Epithelial cell of proximal tubule (primary cell): Measurements from ENCODE around the gene NFKBIA. TPM values are rescaled to one million over a fixed set of nuclear protein-coding genes. Genes with fewer than 3 reads are reported as not detected.
"Not testable (repeated sequence)": the region's sequence is repeated elsewhere in the genome, so short reads cannot be mapped to it uniquely, and the experiment has no call there.

Source experiments
- DNase-seq: peaks from one replicate; pipeline ENCODE4 v3.0.0-alpha.2; 2011; ENCODE audit warnings: low read depth
- H3K4me3 ChIP-seq: 2 replicates; pipeline ENCODE4 v1.5.1; 2011; ENCODE audit warnings: low read depth, mild to moderate bottlenecking, low read length
- total RNA-seq: library from RNA; depleted of rRNA; stranded (reverse); fragments of >200 nt; gene quantifications from 2 replicates; pipeline ENCODE4 v1.2.3, GENCODE V29; 2015
- TF ChIP-seq, protein P1 (sequence below): conservative IDR thresholded peaks from 2 replicates; pipeline ENCODE4 v1.5.1; 2012; ENCODE audit warnings: low read depth, mild to moderate bottlenecking, low read length

NFKBIA gene
- total RNA-seq = 154 and 203 TPM in 2 replicates

DNA sequence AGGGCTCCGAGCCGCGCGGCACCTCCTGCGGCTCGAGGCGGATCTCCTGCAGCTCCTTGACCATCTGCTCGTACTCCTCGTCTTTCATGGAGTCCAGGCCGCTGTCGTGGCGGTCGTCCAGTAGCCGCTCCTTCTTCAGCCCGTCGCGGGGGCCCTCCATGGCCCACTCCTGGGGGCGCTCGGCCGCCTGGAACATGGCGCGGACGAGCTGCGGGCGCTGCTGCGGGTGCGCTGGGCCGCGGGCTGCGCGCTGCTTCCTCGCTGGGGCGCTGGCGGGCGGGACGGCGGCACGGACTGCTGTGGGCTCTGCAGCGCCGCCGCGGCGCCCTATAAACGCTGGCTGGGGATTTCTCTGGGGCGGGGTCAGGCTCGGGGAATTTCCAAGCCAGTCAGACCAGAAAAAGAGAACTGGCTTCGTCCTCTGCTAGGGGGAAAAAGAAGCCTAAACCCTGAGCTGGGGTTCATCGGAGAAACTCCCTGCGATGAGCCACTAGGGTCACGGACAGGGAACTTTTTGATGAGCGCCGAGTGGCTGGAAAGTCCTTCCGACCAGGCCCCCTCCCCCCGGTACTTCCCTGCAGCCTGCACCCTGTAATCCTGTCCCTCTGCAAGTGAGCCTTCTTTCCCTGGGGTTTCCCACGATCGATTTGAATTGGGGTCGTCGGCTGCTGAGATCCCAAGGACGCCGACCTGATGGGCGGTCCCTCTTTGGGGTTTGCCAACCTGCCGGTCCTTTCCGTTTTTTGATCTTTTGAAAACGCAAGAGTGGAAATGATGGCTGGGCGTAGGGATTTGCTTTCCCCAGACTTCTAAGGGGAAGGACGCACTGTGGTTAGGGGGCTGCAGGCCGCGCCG, at the start of gene NFKBIA:
NFKBIA (minus strand) TSS at position 301 of the 855 bp plus-strand sequence; CDS start at position 196, 105 bp downstream.
- H3K4me3 ChIP-seq = peak within 1 kb of the TSS; percentile 89
- TF ChIP-seq, protein P1, sequence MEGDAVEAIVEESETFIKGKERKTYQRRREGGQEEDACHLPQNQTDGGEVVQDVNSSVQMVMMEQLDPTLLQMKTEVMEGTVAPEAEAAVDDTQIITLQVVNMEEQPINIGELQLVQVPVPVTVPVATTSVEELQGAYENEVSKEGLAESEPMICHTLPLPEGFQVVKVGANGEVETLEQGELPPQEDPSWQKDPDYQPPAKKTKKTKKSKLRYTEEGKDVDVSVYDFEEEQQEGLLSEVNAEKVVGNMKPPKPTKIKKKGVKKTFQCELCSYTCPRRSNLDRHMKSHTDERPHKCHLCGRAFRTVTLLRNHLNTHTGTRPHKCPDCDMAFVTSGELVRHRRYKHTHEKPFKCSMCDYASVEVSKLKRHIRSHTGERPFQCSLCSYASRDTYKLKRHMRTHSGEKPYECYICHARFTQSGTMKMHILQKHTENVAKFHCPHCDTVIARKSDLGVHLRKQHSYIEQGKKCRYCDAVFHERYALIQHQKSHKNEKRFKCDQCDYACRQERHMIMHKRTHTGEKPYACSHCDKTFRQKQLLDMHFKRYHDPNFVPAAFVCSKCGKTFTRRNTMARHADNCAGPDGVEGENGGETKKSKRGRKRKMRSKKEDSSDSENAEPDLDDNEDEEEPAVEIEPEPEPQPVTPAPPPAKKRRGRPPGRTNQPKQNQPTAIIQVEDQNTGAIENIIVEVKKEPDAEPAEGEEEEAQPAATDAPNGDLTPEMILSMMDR = peak; percentile 20
- no peak for DNase-seq

- DNase-seq = no peak
- H3K4me3 ChIP-seq = no peak overlapping the region
- TF ChIP-seq, protein P1 = no peak
These were observed 41.9 kb upstream of the NFKBIA start for GRCh38 chr14:35446450-35446849.

GRCh38 chr14:35444104-35444503, 39.6 kb upstream of the NFKBIA start:
- H3K4me3 ChIP-seq = no peak overlapping the region
- no peak for DNase-seq
- TF ChIP-seq, protein P1 = no peak

- DNase-seq = no peak
- TF ChIP-seq, protein P1 = no peak
- no peak overlapping the region for H3K4me3 ChIP-seq
These were observed 36.6 kb upstream of the NFKBIA start for GRCh38 chr14:35441160-35441559.

- TF ChIP-seq, protein P1 = peak; percentile 69
- DNase-seq = no peak
- H3K4me3 ChIP-seq = no peak overlapping the region
These were observed 34.6 kb upstream of the NFKBIA start for GRCh38 chr14:35438910-35439713.

- not testable (repeated sequence) for H3K4me3 ChIP-seq, DNase-seq
These were observed 33.9 kb upstream of the NFKBIA start for GRCh38 chr14:35438492-35438891.

DNA sequence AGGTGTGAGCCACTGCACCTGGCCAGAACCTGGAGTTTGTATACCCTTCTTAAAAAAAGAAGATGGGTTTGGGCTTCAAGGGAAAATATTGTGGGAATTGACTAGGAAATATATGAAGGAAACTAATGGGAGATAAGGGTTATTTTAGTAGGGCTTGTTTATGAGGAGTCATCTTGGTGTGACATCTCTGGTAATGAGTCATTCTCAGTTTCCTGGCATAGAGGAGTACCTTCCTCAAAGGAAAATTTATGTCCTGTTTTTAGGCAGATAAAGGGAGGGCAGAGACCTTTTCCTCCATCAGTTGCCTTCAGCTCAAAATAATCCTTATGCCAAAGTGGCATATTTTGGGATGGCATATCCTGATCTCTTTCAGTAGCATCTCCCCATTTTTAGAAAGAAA, 30.6 kb upstream of the NFKBIA start:
- DNase-seq = no peak
- TF ChIP-seq, protein P1 = no peak
- H3K4me3 ChIP-seq = no peak overlapping the region
